Measurements from ENCODE around the gene MYO18A.
"Not testable (repeated sequence)": the region's sequence is repeated elsewhere in the genome, so short reads cannot be mapped to it uniquely, and the experiment has no call there.

Gene MYO18A

GRCh38 chr17:29165261-29165660 is 14.9 kb downstream of the MYO18A start:
- no peak for DNase-seq

DNA sequence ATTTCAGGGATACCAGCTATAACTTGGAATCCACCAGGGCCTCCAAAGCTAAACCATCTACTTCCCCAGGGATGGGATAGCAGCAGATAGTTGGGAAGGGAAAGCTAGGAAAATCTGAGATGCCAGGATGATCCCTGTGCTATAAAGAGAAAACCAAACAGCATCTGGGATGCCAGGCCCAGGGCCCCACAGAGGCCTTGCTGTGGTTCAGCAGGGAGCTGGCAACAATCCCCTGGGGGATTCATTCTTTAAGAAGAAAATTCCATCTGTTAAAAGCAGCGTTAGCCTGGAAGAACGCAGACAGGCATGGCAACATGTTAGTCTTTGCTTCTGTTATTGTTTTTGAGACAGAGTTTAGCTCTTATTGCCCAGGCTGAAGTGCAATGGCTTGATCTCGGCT is 16.6 kb downstream of the MYO18A start:
- peak; percentile 45 for DNase-seq

DNA sequence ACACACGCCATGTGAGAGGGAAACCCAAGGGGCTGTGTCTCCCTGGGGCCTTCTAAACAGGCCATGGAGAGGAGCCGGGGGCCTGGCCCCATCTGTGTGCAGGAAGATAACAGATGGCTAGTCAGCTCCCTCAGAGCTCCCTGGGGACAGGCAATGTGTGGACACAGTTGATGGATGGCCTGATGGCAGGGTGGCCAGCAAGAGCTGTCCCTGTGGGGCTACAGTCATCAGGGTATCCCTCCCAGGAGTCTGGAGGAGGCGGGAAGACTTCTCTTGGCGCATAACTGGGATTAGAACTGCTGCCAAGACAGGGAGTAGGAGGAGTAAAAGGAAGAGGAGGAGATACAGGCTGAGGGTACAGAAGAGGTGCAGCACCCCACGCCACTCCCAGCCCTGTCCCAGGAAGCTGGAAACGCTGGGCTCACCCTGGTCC is 17.3 kb downstream of the MYO18A start:
- peak; percentile 85 for DNase-seq

DNA sequence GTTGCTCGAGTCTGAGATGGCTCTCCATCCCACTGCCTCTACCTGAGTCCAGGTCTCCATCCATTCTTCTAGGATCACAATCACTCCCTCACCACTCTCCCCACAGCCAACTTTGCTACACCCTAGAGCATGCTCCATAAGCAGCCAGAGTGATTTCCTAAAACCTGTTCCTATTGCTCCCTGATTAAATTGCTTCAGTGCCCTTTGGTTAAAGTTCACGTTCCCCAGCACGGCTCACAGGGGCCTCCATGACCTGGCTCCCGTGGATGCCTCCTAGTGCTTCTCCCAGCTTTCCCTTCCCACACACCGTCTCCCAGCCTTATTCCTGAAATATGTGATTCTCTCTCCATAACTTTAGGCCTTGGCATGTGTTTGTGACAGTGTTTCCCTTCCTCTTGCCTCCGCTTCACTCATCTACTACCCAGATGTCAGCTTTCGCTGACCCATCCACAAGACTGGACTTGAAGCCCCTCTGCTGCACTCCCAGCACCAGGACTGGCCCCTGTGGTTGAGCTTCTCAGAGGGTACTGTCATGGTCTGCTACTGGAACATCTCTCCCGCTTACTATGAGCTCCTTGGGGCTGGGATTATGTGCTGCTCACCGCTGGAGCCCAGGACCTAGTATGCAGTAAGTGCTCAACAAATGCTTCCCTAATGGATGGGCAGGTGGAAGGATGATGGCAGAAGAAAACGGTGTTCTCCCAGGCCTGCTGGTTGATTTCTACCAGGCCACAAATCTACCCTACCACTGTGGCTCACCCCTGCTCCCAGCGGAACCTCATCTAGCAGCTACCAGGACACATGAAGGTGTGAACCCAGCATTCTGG is 17.9 kb downstream of the MYO18A start:
- DNase-seq: no peak

DNA sequence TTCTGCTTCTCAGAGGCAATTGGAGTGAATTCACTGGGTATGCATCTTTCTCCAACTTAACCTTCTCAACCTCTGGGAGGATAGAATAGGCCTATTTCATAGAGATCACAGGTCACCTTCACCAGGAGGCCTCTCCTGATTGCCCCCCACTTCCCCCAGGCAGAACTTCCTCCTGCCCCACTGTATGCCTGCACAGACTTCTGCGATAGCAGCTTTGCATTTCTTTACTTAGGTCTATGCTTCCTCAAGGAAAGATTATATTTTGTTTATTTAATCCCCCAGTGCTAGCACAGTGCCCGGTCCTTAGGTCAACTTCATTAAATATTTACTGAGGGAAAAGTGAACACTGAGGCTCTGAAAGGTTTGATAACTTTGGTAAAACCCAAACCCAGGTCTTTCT is 19.9 kb downstream of the MYO18A start:
- no peak for DNase-seq

DNA sequence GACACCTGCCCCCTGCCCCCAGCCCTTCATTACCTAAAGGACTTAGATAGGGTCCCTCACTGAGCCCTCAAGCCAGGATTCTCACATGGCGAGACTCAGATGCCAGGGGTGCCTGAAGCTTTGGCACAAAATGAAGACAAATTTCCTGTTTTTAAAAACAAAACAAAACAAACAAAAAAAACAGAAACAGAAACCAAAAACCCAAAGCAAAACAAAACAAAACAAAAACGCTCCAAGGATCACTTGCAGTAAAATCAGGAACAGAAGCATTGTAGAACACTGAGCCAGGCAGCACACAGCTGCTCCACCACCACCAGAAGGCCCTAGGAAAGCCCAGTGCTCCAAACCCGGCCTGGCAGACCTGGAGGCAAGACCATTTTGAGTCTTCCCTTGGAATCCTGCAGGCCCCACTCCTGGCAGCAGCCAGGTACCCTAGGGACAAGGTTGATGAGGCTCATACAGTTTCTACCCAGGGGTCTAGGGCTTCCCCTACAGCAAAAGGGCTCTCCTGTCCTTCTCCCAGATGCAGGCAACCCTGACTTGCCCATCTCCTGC is 20.8 kb downstream of the MYO18A start:
- DNase-seq: no peak

DNA sequence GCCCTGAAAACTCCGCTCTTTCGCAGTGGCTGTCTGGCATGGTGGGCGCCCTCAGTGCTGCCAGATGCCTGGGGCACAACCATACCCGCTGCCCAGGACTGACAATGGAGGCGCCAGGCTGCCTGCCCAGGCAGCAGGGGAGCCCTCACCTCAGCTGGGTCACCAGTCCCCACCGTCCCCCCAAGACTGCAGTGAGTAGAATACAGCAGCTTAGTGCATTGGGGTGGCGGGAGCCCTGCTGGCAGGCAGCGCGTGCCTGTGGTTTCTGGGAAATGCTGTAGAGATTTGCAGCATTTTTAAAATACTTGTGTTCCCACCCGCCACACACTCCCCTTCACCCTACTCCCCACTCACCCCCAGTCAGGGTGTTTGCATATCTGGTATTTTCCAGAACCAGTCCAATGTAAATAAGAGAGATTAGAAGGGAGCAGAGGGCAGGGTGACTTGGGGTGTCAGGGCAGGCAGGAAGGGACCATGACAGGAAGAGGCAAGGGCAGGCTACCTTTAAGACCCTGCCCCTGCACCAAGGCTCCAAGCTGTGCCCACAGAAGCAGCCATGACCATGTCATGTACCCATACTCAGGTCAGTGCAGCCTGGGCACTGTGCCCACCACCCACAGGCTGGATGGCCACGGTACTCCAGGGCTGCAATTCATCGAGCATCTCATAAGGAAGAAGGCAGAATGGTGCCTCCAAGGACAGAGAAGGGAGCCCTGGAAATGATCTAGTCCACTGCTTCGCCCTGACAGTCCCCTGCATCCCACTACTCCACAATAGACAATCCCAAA is 21.5 kb downstream of the MYO18A start:
- no peak for DNase-seq

GRCh38 chr17:29158096-29158487 is 22.1 kb downstream of the MYO18A start:
- no peak for DNase-seq

- no peak for DNase-seq
Observed at GRCh38 chr17:29157310-29157709, 22.9 kb downstream of the MYO18A start.

- DNase-seq: no peak
Observed at GRCh38 chr17:29156781-29157180, 23.4 kb downstream of the MYO18A start.

- DNase-seq: no peak
Observed at GRCh38 chr17:29155966-29156338, 24.2 kb downstream of the MYO18A start.

DNA sequence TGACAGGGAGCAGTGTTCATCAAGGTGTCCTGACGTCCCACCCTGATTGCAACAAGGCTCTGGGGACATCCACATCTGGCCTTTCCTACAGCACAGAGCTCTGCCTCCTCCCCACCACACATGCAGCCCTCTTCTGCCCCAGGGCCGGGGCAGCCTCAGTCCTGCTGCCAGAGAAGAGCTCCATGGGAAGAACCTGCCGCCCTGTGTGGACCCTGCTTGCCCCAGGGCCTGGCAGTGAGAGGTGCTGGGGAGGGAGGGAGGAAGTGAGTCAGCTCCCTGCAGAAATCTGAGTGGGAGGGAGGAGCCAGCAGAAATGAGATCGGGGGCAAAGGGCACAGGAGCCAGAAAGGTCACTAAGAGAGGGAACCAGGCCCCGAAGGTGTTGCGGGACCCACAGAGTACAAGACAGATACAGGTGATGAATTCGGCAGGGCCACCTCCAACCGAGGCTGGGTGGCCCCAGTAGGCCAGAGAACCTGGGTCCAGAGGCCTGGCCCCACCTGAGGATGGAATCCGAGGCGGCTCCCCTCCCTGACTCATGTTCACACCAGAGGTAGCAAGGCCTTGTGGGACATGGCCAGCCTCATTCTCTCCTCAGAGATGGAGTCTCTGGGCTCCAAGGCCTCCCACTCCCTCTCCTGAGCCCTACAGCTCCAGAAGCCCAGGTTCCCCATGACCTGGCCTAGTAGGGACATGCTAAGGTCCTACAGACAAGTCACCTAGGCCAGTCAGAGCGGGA is 24.8 kb downstream of the MYO18A start:
- no peak for DNase-seq

DNA sequence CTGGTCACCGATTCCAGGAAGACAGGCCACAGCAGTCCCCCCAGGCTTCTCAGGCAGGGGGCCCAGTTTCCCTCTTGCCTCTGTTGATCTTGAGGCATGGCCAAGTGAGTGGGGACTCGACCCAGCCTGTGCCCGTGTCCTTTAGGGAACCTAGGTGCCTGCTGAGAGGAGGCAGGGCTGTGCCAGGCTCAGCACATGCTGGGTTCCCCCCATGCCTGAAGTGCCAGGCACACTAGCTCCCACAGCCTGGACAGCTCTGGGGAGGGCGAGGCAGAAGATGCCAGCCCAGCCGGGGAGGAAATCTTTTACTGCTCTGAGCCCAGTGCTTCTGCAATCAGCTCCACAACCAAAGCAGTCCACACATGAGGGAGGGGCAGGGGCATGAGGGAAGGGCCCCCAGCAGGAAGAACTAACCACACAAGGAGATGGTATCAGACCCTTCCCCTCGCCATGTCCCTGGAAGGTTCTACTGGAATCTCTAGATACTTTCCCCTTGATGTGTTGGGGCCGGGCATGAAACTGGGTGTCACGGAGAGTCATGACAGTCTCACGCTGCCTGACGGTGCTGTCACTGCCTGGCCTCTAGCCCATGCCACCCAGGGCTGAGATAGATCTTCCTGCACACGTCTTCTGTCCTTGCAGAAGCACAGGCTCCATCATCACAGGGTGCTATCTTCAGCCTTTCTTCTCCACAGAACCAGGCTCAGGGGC is 25.5 kb downstream of the MYO18A start:
- no peak for DNase-seq

- DNase-seq: no peak
Observed at GRCh38 chr17:29151567-29151966, 28.6 kb downstream of the MYO18A start.

- no peak for DNase-seq
Observed at GRCh38 chr17:29150161-29150560, 30.0 kb downstream of the MYO18A start.

- DNase-seq: peak; percentile 55
Observed at GRCh38 chr17:29149431-29150064, 30.6 kb downstream of the MYO18A start.

DNA sequence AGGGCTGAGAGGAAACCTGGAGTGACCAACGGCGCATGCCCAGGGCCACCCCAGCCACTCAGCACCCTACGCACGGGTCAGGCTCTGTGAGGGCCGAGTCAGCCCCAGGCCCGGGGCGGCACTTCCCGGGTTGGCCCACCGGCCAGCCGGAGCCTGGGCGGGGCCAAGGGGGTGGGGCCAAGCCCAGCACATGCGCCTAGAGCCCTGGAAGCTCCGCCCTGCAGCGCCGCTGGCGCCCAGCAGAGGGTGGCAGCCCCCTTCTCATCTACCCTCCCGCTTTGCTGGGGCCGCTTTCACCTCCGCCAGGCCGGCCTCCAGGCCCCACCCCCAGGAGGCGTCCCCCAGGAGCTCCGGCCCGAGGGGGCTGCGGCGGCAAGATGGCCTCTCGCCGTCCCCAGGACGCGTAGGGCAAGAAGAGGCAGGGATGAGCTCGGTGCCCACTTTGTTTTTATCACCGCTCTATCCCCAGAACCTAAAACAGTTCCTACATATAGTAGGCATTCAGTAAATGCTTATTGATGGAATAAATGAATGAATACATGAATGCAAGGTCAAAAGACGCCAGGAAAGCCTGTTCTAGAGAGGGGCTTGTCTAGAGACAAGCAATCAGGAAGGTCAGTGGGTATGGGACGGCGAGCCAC is 31.3 kb downstream of the MYO18A start:
- peak; percentile 83 for DNase-seq

DNA sequence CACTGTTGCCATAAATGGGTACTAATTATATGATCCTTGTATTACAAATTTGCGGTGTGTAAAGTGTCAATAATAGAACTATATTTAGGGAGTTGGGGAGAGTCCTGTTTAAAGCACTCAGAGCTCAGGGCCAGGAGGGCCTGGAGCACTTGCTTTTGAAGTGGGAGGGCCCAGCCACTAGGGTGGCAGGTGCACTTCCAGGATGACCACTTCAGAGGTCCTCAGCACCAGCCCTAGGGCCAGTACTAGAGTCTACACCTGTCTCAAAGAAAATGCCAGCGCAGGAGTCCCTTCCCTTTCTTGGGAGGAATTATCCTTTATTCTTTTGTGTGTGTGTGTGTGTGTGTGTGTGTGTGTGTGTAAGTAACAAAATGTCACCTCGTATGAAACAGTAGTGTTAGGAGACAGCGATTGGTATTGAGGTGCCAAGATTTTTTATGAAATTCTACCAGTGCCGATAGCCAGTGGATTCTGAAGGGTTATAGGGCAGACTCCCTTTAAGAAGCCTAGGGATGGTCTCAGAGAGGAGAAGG is 31.9 kb downstream of the MYO18A start:
- DNase-seq: no peak

DNA sequence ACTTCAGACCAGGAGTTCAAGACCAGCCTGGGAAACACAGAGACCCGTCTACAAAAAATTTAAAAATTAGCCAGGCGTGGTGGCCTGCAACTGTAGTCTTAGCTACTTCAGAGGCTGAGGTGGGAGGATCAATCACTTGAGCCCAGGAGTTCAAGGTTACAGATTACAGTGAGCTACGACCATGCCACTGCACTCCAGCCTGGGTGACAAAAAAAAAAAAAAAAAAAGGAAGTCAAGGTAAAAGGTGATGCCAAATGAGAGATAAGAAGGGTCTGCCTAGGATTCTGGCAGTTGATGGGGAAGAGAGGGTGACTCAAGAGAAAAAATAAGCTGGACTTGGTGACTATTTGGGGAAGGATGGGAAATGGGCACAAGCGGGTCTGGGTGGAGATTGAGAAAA is 32.5 kb downstream of the MYO18A start:
- no peak for DNase-seq

DNA sequence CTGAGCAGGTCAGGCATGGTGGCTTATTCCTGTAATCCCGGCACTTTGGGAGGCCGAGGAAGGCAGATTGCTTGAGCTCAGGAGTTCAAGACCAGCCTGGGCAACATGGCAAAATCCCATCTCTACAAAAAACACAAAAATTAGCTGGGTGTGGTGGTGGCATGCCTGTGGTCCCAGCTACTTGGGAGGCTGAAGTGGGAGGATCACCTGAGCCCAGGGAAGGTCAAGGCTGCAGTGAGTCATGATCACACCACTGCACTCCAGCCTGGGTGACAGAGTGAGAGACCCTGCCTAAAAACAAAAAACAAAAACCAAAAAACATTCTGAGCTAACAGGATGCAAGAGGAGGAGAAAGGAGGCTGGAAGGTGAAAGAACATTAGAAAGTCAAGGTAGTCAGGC is 33.0 kb downstream of the MYO18A start:
- DNase-seq: not testable (repeated sequence)

- DNase-seq: no peak
Observed at GRCh38 chr17:29146369-29146972, 33.7 kb downstream of the MYO18A start.
